HL-60 (cell line): ENCODE results near the gene PIGR.

Experiments used
- TF ChIP-seq, protein P1 (sequence below): IDR thresholded peaks from one replicate; pipeline ENCODE4 v1.5.1; 2011; ENCODE audit warnings: low read length, control low read depth, inconsistent platforms; ENCODE audit not compliant: insufficient read depth
- TF ChIP-seq, protein P2 (sequence below): IDR thresholded peaks from 2 replicates; pipeline ENCODE4 v1.6.1; 2012; ENCODE audit warnings: low read depth; ENCODE audit not compliant: insufficient replicate concordance

DNA sequence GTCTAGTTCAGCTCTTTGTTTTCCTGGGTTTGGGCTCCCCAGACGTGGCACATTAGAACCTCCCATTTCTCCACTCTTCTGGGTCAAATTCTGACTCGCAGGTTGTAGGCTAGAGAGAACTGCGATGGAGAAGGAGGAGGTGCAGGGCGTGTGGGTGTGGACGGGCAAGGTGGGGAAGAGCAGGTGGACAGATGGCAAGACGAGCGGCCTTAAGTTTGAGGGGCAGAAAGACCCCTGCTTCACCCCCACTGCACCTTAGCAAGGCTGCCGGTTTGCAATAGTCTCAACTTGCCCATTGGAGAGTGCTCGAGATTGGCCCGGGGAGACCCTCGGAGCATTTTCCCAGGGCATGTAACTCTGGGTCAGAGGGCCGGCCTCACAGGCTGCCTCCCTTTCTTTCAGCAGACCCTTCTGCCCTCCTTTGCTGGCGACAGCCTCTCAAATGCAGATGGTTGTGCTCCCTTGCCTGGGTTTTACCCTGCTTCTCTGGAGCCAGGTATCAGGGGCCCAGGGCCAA, 47.3 kb downstream of the PIGR start:
- TF ChIP-seq, protein P1, sequence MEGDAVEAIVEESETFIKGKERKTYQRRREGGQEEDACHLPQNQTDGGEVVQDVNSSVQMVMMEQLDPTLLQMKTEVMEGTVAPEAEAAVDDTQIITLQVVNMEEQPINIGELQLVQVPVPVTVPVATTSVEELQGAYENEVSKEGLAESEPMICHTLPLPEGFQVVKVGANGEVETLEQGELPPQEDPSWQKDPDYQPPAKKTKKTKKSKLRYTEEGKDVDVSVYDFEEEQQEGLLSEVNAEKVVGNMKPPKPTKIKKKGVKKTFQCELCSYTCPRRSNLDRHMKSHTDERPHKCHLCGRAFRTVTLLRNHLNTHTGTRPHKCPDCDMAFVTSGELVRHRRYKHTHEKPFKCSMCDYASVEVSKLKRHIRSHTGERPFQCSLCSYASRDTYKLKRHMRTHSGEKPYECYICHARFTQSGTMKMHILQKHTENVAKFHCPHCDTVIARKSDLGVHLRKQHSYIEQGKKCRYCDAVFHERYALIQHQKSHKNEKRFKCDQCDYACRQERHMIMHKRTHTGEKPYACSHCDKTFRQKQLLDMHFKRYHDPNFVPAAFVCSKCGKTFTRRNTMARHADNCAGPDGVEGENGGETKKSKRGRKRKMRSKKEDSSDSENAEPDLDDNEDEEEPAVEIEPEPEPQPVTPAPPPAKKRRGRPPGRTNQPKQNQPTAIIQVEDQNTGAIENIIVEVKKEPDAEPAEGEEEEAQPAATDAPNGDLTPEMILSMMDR = no peak
- TF ChIP-seq, protein P2, sequence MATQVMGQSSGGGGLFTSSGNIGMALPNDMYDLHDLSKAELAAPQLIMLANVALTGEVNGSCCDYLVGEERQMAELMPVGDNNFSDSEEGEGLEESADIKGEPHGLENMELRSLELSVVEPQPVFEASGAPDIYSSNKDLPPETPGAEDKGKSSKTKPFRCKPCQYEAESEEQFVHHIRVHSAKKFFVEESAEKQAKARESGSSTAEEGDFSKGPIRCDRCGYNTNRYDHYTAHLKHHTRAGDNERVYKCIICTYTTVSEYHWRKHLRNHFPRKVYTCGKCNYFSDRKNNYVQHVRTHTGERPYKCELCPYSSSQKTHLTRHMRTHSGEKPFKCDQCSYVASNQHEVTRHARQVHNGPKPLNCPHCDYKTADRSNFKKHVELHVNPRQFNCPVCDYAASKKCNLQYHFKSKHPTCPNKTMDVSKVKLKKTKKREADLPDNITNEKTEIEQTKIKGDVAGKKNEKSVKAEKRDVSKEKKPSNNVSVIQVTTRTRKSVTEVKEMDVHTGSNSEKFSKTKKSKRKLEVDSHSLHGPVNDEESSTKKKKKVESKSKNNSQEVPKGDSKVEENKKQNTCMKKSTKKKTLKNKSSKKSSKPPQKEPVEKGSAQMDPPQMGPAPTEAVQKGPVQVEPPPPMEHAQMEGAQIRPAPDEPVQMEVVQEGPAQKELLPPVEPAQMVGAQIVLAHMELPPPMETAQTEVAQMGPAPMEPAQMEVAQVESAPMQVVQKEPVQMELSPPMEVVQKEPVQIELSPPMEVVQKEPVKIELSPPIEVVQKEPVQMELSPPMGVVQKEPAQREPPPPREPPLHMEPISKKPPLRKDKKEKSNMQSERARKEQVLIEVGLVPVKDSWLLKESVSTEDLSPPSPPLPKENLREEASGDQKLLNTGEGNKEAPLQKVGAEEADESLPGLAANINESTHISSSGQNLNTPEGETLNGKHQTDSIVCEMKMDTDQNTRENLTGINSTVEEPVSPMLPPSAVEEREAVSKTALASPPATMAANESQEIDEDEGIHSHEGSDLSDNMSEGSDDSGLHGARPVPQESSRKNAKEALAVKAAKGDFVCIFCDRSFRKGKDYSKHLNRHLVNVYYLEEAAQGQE = no peak
